Tibial nerve (tissue), 4 donors: ENCODE results near the gene FGR. TPM values are rescaled to one million over a fixed set of nuclear protein-coding genes. Genes with fewer than 3 reads are reported as not detected.

Experiments used
- DNase-seq, 2 donors: peaks; one replicate each; pipeline ENCODE4 v3.0.0-alpha.2; 2019; ENCODE audit warnings: low spot score in 2 of 2
- H3K27ac ChIP-seq, 4 donors: fragments of 200-600 bp; sonication (generic) in 3 of 4; one replicate each; pipeline ENCODE4 v1.5.1; 2017 to 2019; ENCODE audit warnings: mild to moderate bottlenecking in 1 of 4
- H3K27me3 ChIP-seq, 2 donors: fragments of 200-600 bp; sonication (generic) in 1 of 2; one replicate each; pipeline versions ENCODE4 v1.5.1 to v1.6.0; 2017 to 2019
- H3K36me3 ChIP-seq, 3 donors: fragments of 200-600 bp; sonication (generic); one replicate each; pipeline ENCODE4 v1.5.1; 2018 to 2019
- H3K4me1 ChIP-seq, 4 donors: fragments of 200-600 bp; sonication (generic) in 3 of 4; one replicate each; pipeline ENCODE4 v1.5.1; 2017 to 2019
- H3K4me3 ChIP-seq, 4 donors: fragments of 200-600 bp; sonication (generic) in 3 of 4; one replicate each; pipeline ENCODE4 v1.5.1; 2017 to 2019; ENCODE audit warnings: mild to moderate bottlenecking in 1 of 4, moderate library complexity in 1 of 4
- H3K9me3 ChIP-seq, 4 donors: fragments of 200-600 bp; sonication (generic) in 3 of 4; one replicate each; pipeline ENCODE4 v1.5.1; 2017 to 2019
- CTCF ChIP-seq, 5 experiments: fragments of 200-600 bp in 3 of 5; fragments of 450-650 bp in 2 of 5; sonication (generic) in 3 of 5; IDR thresholded peaks; one replicate each; pipeline ENCODE4 v1.5.1; 2016 to 2019; ENCODE audit warnings: antibody characterized with exemption in 5 of 5, mild to moderate bottlenecking in 3 of 5, moderate library complexity in 2 of 5
- EP300 ChIP-seq, 2 donors: sonication (generic); formaldehyde crosslinking; IDR thresholded peaks; one replicate each; pipeline ENCODE4 v1.6.1; 2017; ENCODE audit warnings: antibody characterized with exemption in 2 of 2, mild to moderate bottlenecking in 1 of 2
- POLR2A ChIP-seq, 2 donors: fragments of 450-650 bp; IDR thresholded peaks; one replicate each; pipeline ENCODE4 v1.6.1; 2017; ENCODE audit warnings: antibody characterized with exemption in 2 of 2, mild to moderate bottlenecking in 2 of 2, moderate library complexity in 2 of 2
- WGBS, 2 donors: methylation state at CpG; one replicate each; pipeline ENCODE4 v1.1.5; 2018; 5-methylcytosine and 5-hydroxymethylcytosine counted together
- small RNA-seq: library from RNA; depleted of rRNA; stranded (forward); fragments of <200 nt; gene quantifications from one replicate; pipeline ENCODE3, GENCODE V24; 2016
- total RNA-seq, 4 donors: library from RNA; depleted of rRNA; stranded (reverse); fragments of >200 nt; gene quantifications; one replicate each; pipeline ENCODE4 v1.1.0, GENCODE V29; 2016

FGR gene
- total RNA-seq, 4 donors from 2014 or later: 18.4 to 63.9 (median 22.6) TPM

DNA sequence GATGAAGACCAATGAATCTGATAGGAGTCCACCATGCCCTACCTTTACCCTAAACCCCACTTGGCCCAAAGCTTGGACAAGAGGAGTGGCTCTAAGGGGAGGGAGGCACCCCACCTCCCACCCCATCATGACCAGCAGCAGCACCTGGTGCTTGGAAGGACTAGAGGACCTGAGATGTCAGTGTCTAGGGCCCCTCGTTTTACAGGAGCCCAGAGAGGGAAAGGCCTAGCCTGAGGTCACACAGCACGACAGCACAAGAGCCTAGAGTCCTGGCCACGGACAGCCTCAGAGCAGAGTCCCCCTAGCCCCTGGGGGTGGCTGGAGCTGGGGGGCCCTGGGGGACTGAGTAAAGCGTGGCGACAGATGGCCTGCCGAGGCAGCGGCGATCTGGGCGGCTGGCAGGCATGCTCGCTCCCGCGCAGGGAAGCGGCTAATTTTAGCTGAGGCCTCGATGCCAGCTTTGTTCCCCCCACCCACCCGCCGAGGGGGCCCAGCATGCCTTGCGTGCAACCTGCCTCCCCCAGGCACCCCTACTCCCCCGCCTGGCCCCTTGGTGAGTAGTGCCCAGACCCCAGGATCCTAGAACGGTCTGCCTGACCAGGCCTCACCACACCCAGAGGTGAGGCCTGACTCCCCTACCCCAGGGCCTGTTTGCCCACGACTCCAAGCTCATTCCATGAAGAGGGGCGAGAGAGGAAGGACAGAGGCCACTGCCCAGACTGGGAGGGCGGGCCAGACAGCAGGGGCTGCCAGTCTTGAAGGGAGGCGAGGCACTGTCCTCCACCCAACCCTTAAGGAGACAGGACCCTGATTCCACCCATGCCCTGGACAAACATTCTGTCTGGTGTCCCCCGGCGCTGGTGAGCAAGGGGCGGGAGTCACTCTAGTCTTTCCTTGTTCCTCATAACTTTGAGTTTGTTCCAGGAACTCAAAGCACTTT lies 70.0 kb downstream of the FGR start:
- no peaks in the 10 kb centered on the region for H3K27me3 ChIP-seq
- no peak for TF ChIP-seq POLR2A (IDR thresholded peaks at IDR 0.05)
- TF ChIP-seq EP300 (IDR thresholded peaks at IDR 0.05): no peak
- no peak for TF ChIP-seq CTCF (IDR thresholded peaks at IDR 0.05)
- no peak for DNase-seq
- no peaks in the 10 kb centered on the region for H3K36me3 ChIP-seq
- WGBS, 2 donors: 28% methylated on average over 22 to 26 of the region's 26 CpGs
- H3K4me3 ChIP-seq: no peak overlapping the region
- H3K4me1 ChIP-seq: peaks cover 0 to 100% (median 86%) of the 10 kb centered on the region in 4 donors
- no peaks in the 10 kb centered on the region for H3K9me3 ChIP-seq
- peak overlapping the region; percentile 73 to 96 (median 86) for H3K27ac ChIP-seq

DNA sequence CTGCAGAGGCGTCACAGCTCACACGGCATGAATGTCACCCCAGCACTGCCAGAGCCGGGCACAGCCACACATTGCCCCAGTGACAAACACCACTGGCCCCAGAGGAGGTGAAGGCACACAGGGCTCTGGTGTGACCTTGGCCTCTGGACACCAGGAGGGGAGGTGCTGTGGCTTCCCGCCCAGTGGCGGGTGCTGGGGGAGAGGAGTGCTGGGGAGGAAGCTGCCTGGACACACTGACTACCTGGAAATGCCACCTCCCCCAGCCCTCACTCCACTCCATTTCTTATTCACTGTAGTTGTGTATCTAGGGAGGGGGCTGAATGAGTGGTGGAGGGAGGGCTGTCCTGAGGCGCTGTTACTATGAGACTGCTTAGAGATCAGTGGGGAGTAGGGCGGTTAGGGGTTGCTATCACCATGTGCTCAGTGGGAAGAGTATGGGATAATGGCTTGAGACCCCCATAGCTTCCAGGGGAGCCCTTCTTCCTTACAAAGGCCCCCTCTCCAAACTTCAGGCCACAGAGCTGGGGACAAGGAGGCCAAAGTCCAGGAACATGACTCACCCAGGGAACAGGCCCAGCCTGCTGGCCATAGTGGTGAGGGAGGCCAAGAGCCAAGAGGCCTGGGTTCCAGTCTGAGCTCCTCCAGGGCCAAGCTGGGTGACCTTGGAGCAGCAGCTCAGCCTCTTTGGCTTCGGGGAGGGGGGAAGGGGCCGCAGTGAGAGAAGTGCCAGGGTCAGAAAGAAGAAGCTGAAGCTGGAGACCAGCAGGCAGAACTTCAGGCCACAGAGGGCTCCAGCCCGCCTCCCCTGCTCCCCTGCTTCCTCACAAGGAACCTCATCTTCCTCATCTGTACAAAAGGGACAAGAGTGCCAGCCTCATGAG lies 71.2 kb downstream of the FGR start:
- H3K4me1 ChIP-seq: peaks cover 0 to 94% (median 77%) of the 10 kb centered on the region in 4 donors
- no peak for DNase-seq
- no peaks in the 10 kb centered on the region for H3K36me3 ChIP-seq
- TF ChIP-seq CTCF (IDR thresholded peaks at IDR 0.05) (no peak), EP300 (IDR thresholded peaks at IDR 0.05) (peak in 1 of 2 donors; percentile 8)
- peak overlapping the region; percentile 73 to 96 (median 86) for H3K27ac ChIP-seq
- H3K27me3 ChIP-seq: no peaks in the 10 kb centered on the region
- no peaks in the 10 kb centered on the region for H3K9me3 ChIP-seq
- WGBS, 2 donors: 28 to 40% methylated on average over 8 to 9 of the region's 10 CpGs
- H3K4me3 ChIP-seq: peak overlapping the region in 1 of 4 donors; percentile 3

- Histone ChIP-seq H3K27ac (peak overlapping the region; percentile 73 to 96 (median 86)), H3K9me3 (no peaks in the 10 kb centered on the region), H3K27me3 (no peaks in the 10 kb centered on the region), H3K4me1 (peaks cover 0 to 94% (median 77%) of the 10 kb centered on the region in 4 donors), H3K36me3 (peaks cover 0 to 4% (median 0%) of the 10 kb centered on the region in 3 donors), H3K4me3 (no peak overlapping the region)
- DNase-seq: no peak
- TF ChIP-seq CTCF (IDR thresholded peaks at IDR 0.05): no peak
- no peak for TF ChIP-seq POLR2A (IDR thresholded peaks at IDR 0.05)
- no peak for TF ChIP-seq EP300 (IDR thresholded peaks at IDR 0.05)
- 40 to 61% methylated on average over 1 to 3 of the region's 4 CpGs for WGBS, 2 donors
Measured at GRCh38 chr1:27563341-27563590, 71.7 kb downstream of the FGR start.

DNA sequence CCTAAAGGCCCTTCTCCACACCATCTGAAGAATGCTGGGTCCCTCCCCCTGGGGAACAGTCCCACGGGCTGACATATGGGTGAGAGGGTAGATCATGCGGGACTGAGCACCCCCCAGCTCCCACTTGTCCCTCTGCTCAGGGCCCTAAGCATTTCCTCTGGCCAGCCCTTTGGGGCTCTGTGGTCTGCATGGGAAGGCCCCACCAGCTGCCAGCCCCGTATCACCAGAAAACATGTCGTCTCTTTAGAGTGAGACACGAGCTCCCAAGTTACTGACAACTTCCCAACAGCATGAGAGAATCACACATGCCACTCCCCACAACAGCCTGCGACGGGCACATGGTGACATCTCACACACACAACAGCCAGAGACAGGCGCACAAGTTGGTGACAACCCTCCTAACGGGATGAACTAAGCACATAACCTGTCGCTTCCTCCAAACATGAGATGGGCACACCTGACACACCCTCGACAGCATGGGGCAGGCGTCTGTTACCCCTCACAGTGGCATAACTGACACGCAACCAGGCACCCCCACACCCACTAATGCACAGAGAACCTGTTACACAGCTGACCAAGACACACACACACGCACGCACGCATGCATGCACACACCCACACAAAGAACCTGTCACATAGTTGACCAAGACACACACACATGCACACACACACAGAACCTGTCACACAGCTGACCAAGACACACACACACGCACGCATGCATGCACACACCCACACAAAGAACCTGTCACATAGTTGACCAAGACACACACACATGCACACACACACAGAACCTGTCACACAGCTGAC lies 72.2 kb downstream of the FGR start:
- H3K4me1 ChIP-seq: peaks cover 0 to 94% (median 78%) of the 10 kb centered on the region in 4 donors
- H3K4me3 ChIP-seq: peak overlapping the region in 1 of 4 donors; percentile 22
- no peaks in the 10 kb centered on the region for H3K27me3 ChIP-seq
- H3K9me3 ChIP-seq: no peaks in the 10 kb centered on the region
- peak overlapping the region; percentile 72 to 96 (median 86) for H3K27ac ChIP-seq
- WGBS, 2 donors: 54 to 68% methylated on average over 14 to 17 of the region's 18 CpGs
- no peak for TF ChIP-seq POLR2A (IDR thresholded peaks at IDR 0.05)
- TF ChIP-seq CTCF (IDR thresholded peaks at IDR 0.05): no peak
- TF ChIP-seq EP300 (IDR thresholded peaks at IDR 0.05): no peak
- H3K36me3 ChIP-seq: peaks cover 0 to 9% (median 0%) of the 10 kb centered on the region in 3 donors
- no peak for DNase-seq

Small RNAs within 50 kb of the gene (small RNA-seq; reads per million reads assigned to genes)
- gene AL031729.1 (not detected), gene RNU6-949P (not detected)

Other genes starting within 250 kb of the FGR start
- not detected for gene GPR3, start 242.6 kb downstream of the FGR start, total RNA-seq
- 10 to 100 TPM; 74.9 to 95.9 (median 83.4) TPM for gene WASF2, start 145.0 kb downstream of the FGR start, total RNA-seq
- gene AHDC1, start 31.0 kb downstream of the FGR start, total RNA-seq: 10 to 100 TPM; 26.4 to 39.9 (median 34.6) TPM
- 10 to 100 TPM; 28.2 to 79.3 (median 69.4) TPM for gene IFI6, start 37.0 kb upstream of the FGR start, total RNA-seq
- 10 to 100 TPM; 16.7 to 41.3 (median 23.7) TPM for gene FAM76A, start 90.8 kb upstream of the FGR start, total RNA-seq
- gene STX12, start 138.0 kb upstream of the FGR start, total RNA-seq: 10 to 100 TPM; 51.6 to 71.0 (median 66.9) TPM
- 10 to 100 TPM; 32.0 to 58.2 (median 37.2) TPM for gene PPP1R8, start 195.6 kb upstream of the FGR start, total RNA-seq
- 10 to 100 TPM; 13.2 to 50.7 (median 23.7) TPM for gene THEMIS2, start 237.4 kb upstream of the FGR start, total RNA-seq